HG03196 (cell line): Measurements from ENCODE around the gene DEPP1.

Experiments used
- ATAC-seq: cut with Tn5 transposase; IDR thresholded peaks from one replicate; pipeline ENCODE4 v1.9.1; 2021; ENCODE audit not compliant: unreplicated experiment

DEPP1 gene

GRCh38 chr10:44955413-44956070 is 23.1 kb downstream of the DEPP1 start:
- no peak for ATAC-seq

GRCh38 chr10:44954962-44955361 is 23.6 kb downstream of the DEPP1 start:
- no peak for ATAC-seq

GRCh38 chr10:44954042-44954441 is 24.6 kb downstream of the DEPP1 start:
- no peak for ATAC-seq

DNA sequence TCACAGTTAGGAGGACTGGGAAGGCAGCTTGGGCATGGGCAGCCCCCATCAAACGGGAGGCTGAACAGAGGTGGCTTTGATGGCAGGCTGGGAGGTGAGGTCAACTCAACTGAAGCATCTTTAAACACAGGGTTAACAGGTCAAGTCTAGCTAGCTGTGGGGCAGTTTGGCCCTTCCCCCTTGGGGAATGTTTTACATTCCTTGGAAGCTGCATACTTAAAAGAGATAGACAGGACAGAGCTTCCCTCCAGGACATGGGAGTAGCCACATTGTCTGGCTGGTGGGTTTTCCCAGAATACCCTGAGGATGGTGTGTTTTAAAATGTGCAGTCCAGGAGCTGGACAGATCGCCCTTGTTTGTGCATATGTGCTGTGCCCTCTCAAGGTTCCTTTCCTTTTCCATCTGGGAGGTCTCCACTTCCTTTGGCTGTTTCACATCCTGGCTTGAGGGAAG is 25.8 kb downstream of the DEPP1 start:
- ATAC-seq: no peak

- ATAC-seq: no peak
Observed at GRCh38 chr10:44951576-44952226, 26.9 kb downstream of the DEPP1 start.

- no peak for ATAC-seq
Observed at GRCh38 chr10:44950326-44951225, 28.0 kb downstream of the DEPP1 start.

DNA sequence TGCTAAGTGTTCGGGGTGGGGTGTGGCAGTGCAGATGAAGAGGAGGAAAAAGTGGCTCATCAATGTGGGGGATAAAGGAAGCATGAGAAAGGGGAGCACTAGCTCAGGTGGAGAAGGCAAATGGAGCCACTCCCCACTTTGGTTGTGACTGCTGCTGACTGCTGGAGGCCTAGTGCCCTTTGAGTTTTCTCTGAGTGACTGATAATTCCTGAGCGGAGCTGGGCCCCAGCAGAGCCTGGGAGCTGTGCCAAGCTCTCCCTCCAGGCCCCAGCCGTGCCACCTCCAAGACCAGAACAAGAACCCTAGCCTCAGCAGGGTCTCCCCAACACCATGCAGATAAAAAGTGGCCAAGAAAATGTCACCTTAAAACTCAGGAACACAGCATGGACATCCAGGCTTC is 28.7 kb downstream of the DEPP1 start:
- ATAC-seq: no peak

GRCh38 chr10:44949127-44949802 is 29.3 kb downstream of the DEPP1 start:
- ATAC-seq: no peak

- ATAC-seq: no peak
Observed at GRCh38 chr10:44948642-44949041, 30.0 kb downstream of the DEPP1 start.

GRCh38 chr10:44947371-44948152 is 31.0 kb downstream of the DEPP1 start:
- ATAC-seq: peak; percentile 37

DNA sequence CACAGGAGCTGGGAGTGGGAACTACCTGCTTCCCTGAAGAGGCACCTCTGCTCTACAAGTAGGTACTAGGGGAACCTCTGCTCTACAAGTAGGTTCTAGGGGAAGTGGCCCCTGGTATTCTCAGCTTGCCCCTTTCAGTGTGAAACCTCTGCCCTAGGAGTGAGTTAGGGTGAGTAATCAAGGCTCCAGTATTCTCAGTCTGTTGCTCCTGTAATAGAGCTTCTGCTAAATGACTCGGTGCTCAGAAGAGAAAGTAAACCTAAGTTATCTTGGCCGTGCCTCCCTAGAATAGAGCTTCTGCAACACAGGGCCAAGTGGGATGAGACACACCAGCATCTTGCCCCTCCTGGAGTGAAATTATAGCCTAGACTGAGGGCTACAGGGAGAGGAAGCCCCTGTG is 32.4 kb downstream of the DEPP1 start:
- peak; percentile 50 for ATAC-seq

- ATAC-seq: no peak
Observed at GRCh38 chr10:44944354-44944753, 34.3 kb downstream of the DEPP1 start.

DNA sequence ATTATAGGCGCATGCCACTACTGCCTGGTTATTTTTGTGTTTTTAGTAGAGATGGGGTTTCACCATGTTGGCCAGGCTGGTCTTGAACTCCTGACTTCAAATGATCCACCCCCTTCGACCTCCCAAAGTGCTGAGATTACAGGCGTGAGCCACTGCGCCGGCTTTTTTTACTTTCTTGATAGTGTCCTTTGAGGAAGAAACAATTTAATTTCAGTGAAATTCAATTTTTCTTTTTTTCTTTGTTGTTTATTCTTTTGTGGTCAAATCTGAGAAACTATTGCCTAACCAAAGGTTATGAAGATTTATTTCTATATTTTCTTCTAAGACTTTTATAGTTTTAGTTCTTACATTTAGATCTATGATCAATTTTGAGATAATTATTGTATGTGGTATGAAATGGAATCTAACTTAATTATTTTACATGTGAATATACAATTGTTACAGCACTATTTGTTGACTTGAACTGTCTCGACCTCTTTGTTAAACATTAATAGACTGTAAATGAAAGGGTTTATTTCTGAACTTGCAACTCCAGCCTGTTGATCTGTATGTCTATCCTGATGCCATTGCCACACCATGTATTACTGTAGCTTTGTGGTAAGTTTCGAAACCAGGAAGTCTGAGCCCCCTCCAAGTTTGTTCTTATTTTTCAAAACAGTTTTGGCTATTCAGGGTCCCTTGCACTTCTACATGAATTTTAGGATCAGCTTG is 38.8 kb downstream of the DEPP1 start:
- ATAC-seq: no peak

DNA sequence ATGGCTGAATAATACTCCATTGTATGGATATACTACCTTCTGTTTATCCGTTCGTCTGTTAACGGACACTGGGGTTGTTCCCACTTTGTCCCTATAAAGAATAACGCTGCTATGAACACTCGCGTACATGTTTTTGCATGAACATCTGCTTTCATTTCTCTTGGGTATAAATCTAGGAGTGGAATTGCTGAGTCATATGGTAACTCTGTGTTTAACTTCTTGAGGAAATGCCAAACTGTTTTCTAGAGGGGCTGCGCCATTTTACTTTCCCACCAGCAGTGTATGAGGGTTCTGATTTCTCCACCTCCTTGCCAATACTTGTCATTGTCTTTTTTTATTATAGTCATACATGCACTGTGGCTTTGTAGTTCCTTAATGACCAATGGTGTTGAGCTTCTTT is 39.7 kb downstream of the DEPP1 start:
- no peak for ATAC-seq

DNA sequence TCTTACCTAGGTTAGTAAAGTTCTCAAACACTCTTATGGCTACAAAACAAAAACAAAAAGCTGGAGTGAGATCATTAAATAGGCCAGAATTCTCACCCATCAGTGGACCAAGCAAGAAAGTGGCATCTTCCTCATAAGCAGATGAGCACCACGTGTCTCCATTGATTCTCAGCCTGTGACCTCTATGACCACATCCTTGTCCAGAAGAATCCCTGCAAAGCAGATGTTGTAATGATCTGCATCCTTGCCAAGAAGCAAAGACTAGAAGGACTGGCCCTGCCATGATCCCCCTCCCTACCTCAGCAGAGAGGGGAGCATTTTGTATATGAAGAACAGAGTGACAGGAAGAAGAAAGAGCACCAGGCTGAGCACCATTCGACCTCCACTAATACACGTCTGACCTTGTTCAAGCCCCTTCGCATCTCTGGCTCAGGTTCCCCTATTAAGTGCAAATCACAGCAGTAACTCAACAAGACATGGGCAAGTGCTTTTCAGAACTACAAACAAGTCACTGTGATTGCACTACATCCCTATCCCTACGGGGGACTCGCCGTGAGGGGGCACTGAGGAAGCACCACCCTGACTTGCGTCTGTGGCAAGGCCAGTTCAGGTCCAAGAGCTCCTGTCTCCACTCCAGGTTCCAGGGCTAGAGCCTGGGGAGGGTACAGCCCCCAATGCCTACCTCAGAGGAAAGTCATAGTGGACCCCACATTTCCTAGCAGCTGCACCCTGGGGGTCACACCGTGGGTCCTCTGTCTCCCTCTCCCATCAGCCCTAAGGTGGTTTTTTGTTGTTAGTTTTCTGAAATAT is 41.2 kb downstream of the DEPP1 start:
- no peak for ATAC-seq

GRCh38 chr10:44936314-44936975 is 42.2 kb downstream of the DEPP1 start:
- no peak for ATAC-seq

DNA sequence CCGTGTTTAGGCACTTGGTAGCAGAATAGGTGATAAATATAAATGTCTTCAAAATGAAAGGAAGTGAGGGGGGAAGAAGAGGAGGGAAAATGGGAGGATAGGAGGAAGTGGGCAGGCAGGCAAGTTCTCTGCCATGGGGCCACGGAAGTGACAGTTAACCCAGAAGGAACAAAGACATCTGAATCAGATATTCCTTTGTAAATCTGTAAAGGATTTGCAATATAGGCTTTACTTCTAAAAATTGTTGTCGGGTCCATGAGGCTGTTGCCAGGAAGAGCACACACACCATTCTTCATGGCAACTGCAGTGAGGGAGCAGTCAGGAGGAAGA is 42.7 kb downstream of the DEPP1 start:
- ATAC-seq: no peak

GRCh38 chr10:44935201-44935965 is 43.2 kb downstream of the DEPP1 start:
- no peak for ATAC-seq
